KMS-11 (cell line): ENCODE results near the gene ASCC3.
"Not testable (repeated sequence)": the region's sequence is repeated elsewhere in the genome, so short reads cannot be mapped to it uniquely, and the experiment has no call there.

ENCODE experiments used
- H2AFZ ChIP-seq: fragments of 200-600 bp; sonication (generic); 2 replicates; pipeline ENCODE4 v1.6.1; 2016; ENCODE audit warnings: antibody characterized with exemption, mixed run types, low read depth
- H3K27ac ChIP-seq: fragments of 200-600 bp; sonication (generic); 2 replicates; pipeline ENCODE4 v1.6.1; 2016; ENCODE audit warnings: mild to moderate bottlenecking, mixed run types
- H3K27me3 ChIP-seq: fragments of 200-600 bp; sonication (generic); 2 replicates; pipeline ENCODE4 v1.6.1; 2017; ENCODE audit warnings: mild to moderate bottlenecking, low read depth, mixed run types, moderate library complexity; ENCODE audit not compliant: insufficient read depth
- H3K36me3 ChIP-seq: fragments of 200-600 bp; sonication (generic); 2 replicates; pipeline ENCODE4 v1.6.1; 2017; ENCODE audit warnings: mild to moderate bottlenecking, mixed run types; ENCODE audit not compliant: insufficient read depth
- H3K4me1 ChIP-seq: fragments of 200-600 bp; sonication (generic); 2 replicates; pipeline ENCODE4 v1.6.1; 2016; ENCODE audit warnings: mild to moderate bottlenecking, low read depth, mixed run types; ENCODE audit not compliant: poor library complexity, severe bottlenecking
- H3K4me2 ChIP-seq: fragments of 200-600 bp; sonication (generic); 2 replicates; pipeline ENCODE4 v1.7.0; 2016; ENCODE audit warnings: mild to moderate bottlenecking, mixed run types
- H3K4me3 ChIP-seq: fragments of 200-600 bp; sonication (generic); IDR thresholded peaks from 2 replicates; pipeline ENCODE4 v1.6.1; 2017; ENCODE audit warnings: low read depth, low read length, mixed read lengths; ENCODE audit not compliant: insufficient read depth
- H3K79me2 ChIP-seq: fragments of 200-600 bp; sonication (generic); 2 replicates; pipeline ENCODE4 v1.6.1; 2016; ENCODE audit warnings: low read depth, mixed run types; ENCODE audit not compliant: insufficient read depth
- H3K9ac ChIP-seq: fragments of 200-600 bp; sonication (generic); 2 replicates; pipeline ENCODE4 v1.6.1; 2016; ENCODE audit warnings: mild to moderate bottlenecking, mixed run types
- H4K20me1 ChIP-seq: fragments of 200-600 bp; sonication (generic); 2 replicates; pipeline ENCODE4 v1.6.1; 2016; ENCODE audit warnings: mild to moderate bottlenecking, mixed run types; ENCODE audit not compliant: insufficient read depth
- TF ChIP-seq, protein P1 (sequence below): fragments of 200-600 bp; sonication (generic); conservative IDR thresholded peaks from 2 replicates; pipeline ENCODE4 v1.6.1; 2017; ENCODE audit warnings: low read depth, mild to moderate bottlenecking, antibody characterized with exemption, low read length, moderate library complexity, mixed read lengths

Gene ASCC3

GRCh38 chr6:100774681-100775080 is 106.4 kb downstream of the ASCC3 start:
- Histone ChIP-seq H3K9ac (no peak overlapping the region), H3K27ac (no peak overlapping the region), H3K27me3 (no peaks in the 10 kb centered on the region), H3K79me2 (no peaks in the 10 kb centered on the region), H3K4me1 (no peaks in the 10 kb centered on the region), H3K4me2 (no peak overlapping the region), H3K4me3 (no peak overlapping the region), H3K36me3 (no peaks in the 10 kb centered on the region), H2AFZ (no peak overlapping the region), H4K20me1 (no peaks in the 10 kb centered on the region)
- TF ChIP-seq, protein P1, sequence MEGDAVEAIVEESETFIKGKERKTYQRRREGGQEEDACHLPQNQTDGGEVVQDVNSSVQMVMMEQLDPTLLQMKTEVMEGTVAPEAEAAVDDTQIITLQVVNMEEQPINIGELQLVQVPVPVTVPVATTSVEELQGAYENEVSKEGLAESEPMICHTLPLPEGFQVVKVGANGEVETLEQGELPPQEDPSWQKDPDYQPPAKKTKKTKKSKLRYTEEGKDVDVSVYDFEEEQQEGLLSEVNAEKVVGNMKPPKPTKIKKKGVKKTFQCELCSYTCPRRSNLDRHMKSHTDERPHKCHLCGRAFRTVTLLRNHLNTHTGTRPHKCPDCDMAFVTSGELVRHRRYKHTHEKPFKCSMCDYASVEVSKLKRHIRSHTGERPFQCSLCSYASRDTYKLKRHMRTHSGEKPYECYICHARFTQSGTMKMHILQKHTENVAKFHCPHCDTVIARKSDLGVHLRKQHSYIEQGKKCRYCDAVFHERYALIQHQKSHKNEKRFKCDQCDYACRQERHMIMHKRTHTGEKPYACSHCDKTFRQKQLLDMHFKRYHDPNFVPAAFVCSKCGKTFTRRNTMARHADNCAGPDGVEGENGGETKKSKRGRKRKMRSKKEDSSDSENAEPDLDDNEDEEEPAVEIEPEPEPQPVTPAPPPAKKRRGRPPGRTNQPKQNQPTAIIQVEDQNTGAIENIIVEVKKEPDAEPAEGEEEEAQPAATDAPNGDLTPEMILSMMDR: no peak

- TF ChIP-seq, protein P1: no peak
- H3K4me3 ChIP-seq: no peak overlapping the region
- no peak overlapping the region for H3K4me2 ChIP-seq
- H3K9ac ChIP-seq: no peak overlapping the region
- no peaks in the 10 kb centered on the region for H3K4me1 ChIP-seq
- H3K36me3 ChIP-seq: no peaks in the 10 kb centered on the region
- H2AFZ ChIP-seq: no peak overlapping the region
- no peaks in the 10 kb centered on the region for H3K79me2 ChIP-seq
- no peak overlapping the region for H3K27ac ChIP-seq
- H3K27me3 ChIP-seq: no peaks in the 10 kb centered on the region
- no peaks in the 10 kb centered on the region for H4K20me1 ChIP-seq
These were observed 112.2 kb downstream of the ASCC3 start for GRCh38 chr6:100768816-100769351.

DNA sequence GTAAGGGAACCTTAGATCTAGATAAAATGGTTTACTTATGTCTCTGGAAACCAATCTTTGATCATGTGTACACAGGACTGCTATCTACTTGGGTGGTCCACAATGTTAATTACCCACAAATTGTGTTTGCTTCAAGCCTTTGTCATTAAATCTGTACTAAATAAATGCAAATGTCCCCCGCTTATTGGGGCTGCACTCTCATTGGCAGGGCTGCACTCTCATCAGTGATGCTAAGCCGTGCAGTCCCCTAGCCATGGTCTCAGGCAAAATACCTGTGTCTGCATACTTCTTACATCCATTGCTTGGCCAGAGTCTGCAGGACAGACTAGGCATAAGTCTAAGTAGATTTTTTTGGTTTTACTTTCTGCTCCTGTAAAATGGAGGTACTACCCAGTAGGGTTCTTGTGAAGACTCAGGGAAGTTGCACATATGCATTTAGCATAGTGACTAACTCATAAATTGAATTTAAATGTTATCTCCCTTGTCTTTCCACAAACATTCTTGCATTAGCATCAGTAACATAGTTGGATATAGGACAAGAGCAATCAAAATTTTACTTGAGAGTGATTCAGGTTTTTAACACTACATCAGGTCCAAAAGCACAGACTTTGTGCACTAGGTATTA is 117.4 kb downstream of the ASCC3 start:
- H3K79me2 ChIP-seq: no peaks in the 10 kb centered on the region
- TF ChIP-seq, protein P1: no peak
- no peaks in the 10 kb centered on the region for H3K27me3 ChIP-seq
- H3K4me3 ChIP-seq: no peak overlapping the region
- H4K20me1 ChIP-seq: no peaks in the 10 kb centered on the region
- no peak overlapping the region for H2AFZ ChIP-seq
- no peaks in the 10 kb centered on the region for H3K4me1 ChIP-seq
- H3K4me2 ChIP-seq: no peak overlapping the region
- no peaks in the 10 kb centered on the region for H3K36me3 ChIP-seq
- H3K9ac ChIP-seq: no peak overlapping the region
- no peak overlapping the region for H3K27ac ChIP-seq

DNA sequence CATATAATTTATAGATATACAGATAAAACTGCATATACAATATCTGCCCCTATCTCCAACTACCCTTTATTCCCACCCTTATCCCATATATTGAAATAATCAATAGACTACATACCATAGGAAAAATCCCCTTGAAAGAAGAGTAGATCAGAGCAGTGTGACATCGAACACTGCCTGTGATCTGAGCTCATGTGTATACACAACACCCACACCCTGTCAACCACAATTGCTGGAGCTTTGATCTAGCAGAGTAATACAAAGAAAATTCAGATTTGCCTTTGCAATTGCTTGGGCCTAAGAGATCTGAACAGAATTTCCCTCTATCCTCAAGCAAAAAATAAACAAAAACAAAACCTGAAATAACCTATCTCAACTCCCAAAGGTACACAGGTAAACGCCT is 119.3 kb downstream of the ASCC3 start:
- TF ChIP-seq, protein P1: no peak
- Histone ChIP-seq H3K4me1 (no peaks in the 10 kb centered on the region), H2AFZ (no peak overlapping the region), H3K79me2 (no peaks in the 10 kb centered on the region), H3K4me3 (no peak overlapping the region), H3K36me3 (no peaks in the 10 kb centered on the region), H3K27me3 (no peaks in the 10 kb centered on the region), H3K27ac (no peak overlapping the region), H4K20me1 (no peaks in the 10 kb centered on the region), H3K9ac (no peak overlapping the region), H3K4me2 (no peak overlapping the region)

DNA sequence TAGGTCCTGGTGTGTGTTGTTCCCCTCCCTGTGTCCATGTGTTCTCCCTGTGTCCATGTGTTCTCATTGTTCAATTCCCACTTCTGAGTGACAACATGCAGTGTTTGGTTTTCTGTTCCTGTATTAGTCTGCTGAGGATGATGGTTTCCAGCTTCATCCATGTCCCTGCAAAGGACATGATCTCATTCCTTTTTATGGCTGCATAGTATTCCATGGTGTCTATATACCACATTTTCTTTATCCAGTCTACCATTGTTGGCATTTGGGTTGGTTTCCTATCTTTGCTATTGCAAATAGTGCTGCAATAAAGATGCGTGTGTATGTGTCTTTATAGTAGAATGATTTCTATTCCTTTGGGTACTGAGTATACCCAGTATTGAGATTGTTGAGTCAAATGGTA is 122.7 kb downstream of the ASCC3 start:
- H3K4me1 ChIP-seq, H2AFZ ChIP-seq, H3K27ac ChIP-seq, H3K27me3 ChIP-seq, H3K4me2 ChIP-seq, H4K20me1 ChIP-seq, H3K9ac ChIP-seq, H3K79me2 ChIP-seq, H3K4me3 ChIP-seq, H3K36me3 ChIP-seq: not testable (repeated sequence)
